Suprapubic skin (tissue), 4 donors: Measurements from ENCODE around the gene WDFY4.

ENCODE experiments used
- CTCF ChIP-seq, 2 donors: fragments of 200-600 bp in 1 of 2; fragments of 450-650 bp in 1 of 2; sonication (generic) in 1 of 2; IDR thresholded peaks; one replicate each; pipeline ENCODE4 v1.5.1; 2016 to 2019; ENCODE audit warnings: antibody characterized with exemption in 2 of 2, mild to moderate bottlenecking in 1 of 2, moderate library complexity in 1 of 2
- POLR2A ChIP-seq, 2 donors: fragments of 450-650 bp; IDR thresholded peaks; one replicate each; pipeline ENCODE4 v1.6.1; 2017; ENCODE audit warnings: antibody characterized with exemption in 2 of 2, mild to moderate bottlenecking in 2 of 2, moderate library complexity in 2 of 2
- POLR2AphosphoS5 ChIP-seq, 3 donors: sonication (generic); formaldehyde crosslinking; IDR thresholded peaks; one replicate each; pipeline ENCODE4 v1.6.1; 2017; ENCODE audit warnings: antibody characterized with exemption in 3 of 3

DNA sequence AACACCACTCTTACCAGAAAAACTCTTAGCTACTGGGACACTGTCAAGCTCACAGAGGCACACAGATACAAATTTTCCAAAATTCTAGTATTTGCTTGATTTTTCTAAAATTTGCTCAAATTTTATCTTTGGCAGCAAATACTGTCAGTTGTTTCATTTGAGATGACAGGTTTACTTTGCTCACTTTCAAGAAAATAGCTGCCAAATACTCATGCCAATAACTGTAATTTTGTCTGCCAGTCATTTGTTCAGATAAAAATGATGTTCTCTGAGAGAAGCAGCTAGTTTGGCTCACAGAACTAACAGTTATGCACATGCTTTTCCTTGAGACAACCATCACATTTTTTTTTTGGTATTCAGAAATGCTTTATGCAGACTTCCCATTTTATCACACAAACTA is 172.2 kb downstream of the WDFY4 start:
- TF ChIP-seq CTCF (IDR thresholded peaks at IDR 0.05) (no peak), POLR2A (IDR thresholded peaks at IDR 0.05) (no peak), POLR2AphosphoS5 (IDR thresholded peaks at IDR 0.05) (no peak)
